Hepatocyte (in vitro differentiated cells): ENCODE measurements around the gene MACROD2. TPM values are rescaled to one million over a fixed set of nuclear protein-coding genes. Genes with fewer than 3 reads are reported as not detected.

ENCODE experiments used
- DNase-seq: peaks from one replicate; pipeline ENCODE4 v3.0.0-alpha.2; 2016; ENCODE audit warnings: low spot score
- H2AFZ ChIP-seq: fragments of 200-600 bp; sonication (generic); 2 replicates; pipeline ENCODE4 v1.6.0; 2016; ENCODE audit warnings: antibody characterized with exemption, mild to moderate bottlenecking
- H3K27ac ChIP-seq: fragments of 200-600 bp; sonication (generic); 2 replicates; pipeline ENCODE4 v1.5.1; 2016; ENCODE audit warnings: mild to moderate bottlenecking
- H3K27me3 ChIP-seq: fragments of 200-600 bp; sonication (generic); 2 replicates; pipeline ENCODE4 v1.6.1; 2016
- H3K36me3 ChIP-seq: fragments of 200-600 bp; sonication (generic); replicated peaks from 2 replicates; pipeline ENCODE4 v1.5.1; 2016; ENCODE audit warnings: low read depth; ENCODE audit not compliant: insufficient read depth
- H3K4me1 ChIP-seq: fragments of 200-600 bp; sonication (generic); 2 replicates; pipeline ENCODE4 v1.5.1; 2016; ENCODE audit warnings: mild to moderate bottlenecking, moderate library complexity; ENCODE audit not compliant: insufficient read depth
- H3K4me2 ChIP-seq: fragments of 200-600 bp; sonication (generic); 2 replicates; pipeline ENCODE4 v1.6.0; 2016
- H3K4me3 ChIP-seq: fragments of 200-600 bp; sonication (generic); 2 replicates; pipeline ENCODE4 v1.5.1; 2016; ENCODE audit warnings: mild to moderate bottlenecking
- H3K79me2 ChIP-seq: fragments of 200-600 bp; sonication (generic); 2 replicates; pipeline ENCODE4 v1.6.0; 2017; ENCODE audit warnings: mild to moderate bottlenecking
- H3K9me2 ChIP-seq: fragments of 200-600 bp; sonication (generic); replicated peaks from 2 replicates; pipeline ENCODE4 v1.6.0; 2017; ENCODE audit warnings: mild to moderate bottlenecking; ENCODE audit not compliant: insufficient read depth
- H3K9me3 ChIP-seq: fragments of 200-600 bp; sonication (generic); 2 replicates; pipeline ENCODE4 v1.5.1; 2016; ENCODE audit warnings: low read depth, mild to moderate bottlenecking
- H4K20me1 ChIP-seq: fragments of 200-600 bp; sonication (generic); 2 replicates; pipeline ENCODE4 v1.6.0; 2016; ENCODE audit warnings: mild to moderate bottlenecking; ENCODE audit not compliant: insufficient read depth, poor library complexity, severe bottlenecking
- CTCF ChIP-seq: fragments of 200-600 bp; sonication (generic); IDR thresholded peaks from 2 replicates; pipeline ENCODE4 v1.5.1; 2016; ENCODE audit warnings: antibody characterized with exemption, mild to moderate bottlenecking; ENCODE audit not compliant: poor library complexity
- EZH2 ChIP-seq: fragments of 200-600 bp; sonication (generic); IDR thresholded peaks from 2 replicates; pipeline ENCODE4 v1.6.1; 2016; ENCODE audit warnings: antibody characterized with exemption, mild to moderate bottlenecking, borderline replicate concordance
- EZH2phosphoT487 ChIP-seq: fragments of 200-600 bp; sonication (generic); IDR thresholded peaks from one replicate; pipeline ENCODE4 v1.6.1; 2018; ENCODE audit warnings: antibody characterized with exemption, mild to moderate bottlenecking, low read depth, moderate library complexity; ENCODE audit not compliant: unreplicated experiment, severe bottlenecking
- whole genome bisulfite sequencing: methylation state at CpG from one replicate; pipeline ENCODE4 v1.1.6; 2016; ENCODE audit warnings: low lambda C conversion rate; ENCODE audit errors: missing lambda C conversion rate; 5-methylcytosine and 5-hydroxymethylcytosine counted together
- polyA plus RNA-seq: library from polyadenylated mRNA; unstranded; fragments of >200 nt; fragmentation: Nextera tagmentation; extraction: Ambion mirVana; gene quantifications from 2 replicates; pipeline ENCODE4 v1.2.1, GENCODE V29; 2016
- total RNA-seq: library from RNA; depleted of rRNA; stranded (reverse); fragments of >200 nt; gene quantifications from 2 replicates; pipeline ENCODE4 v1.2.3, GENCODE V29; 2014

The MACROD2 gene
- total and polyA plus RNA-seq, 2 experiments from 2014 or later, result 2.4 to 3.1 TPM

- Histone ChIP-seq H3K79me2 (no peaks in the 10 kb centered on the region), H3K9me3 (no peaks in the 10 kb centered on the region), H3K9me2 (no peaks in the 10 kb centered on the region), H3K4me1 (peaks cover 13% of the 10 kb centered on the region), H3K36me3 (no peaks in the 10 kb centered on the region), H2AFZ (no peak overlapping the region), H3K4me2 (no peak overlapping the region), H3K27me3 (no peaks in the 10 kb centered on the region), H4K20me1 (no peaks in the 10 kb centered on the region), H3K27ac (no peak overlapping the region), H3K4me3 (no peak overlapping the region)
- no peak for DNase-seq
- WGBS, result 92% methylated on average over 6 of the region's 6 CpGs
- TF ChIP-seq CTCF (no peak), EZH2phosphoT487 (no peak), EZH2 (no peak)
These were observed 307.8 kb downstream of the MACROD2 start for GRCh38 chr20:14303106-14303505.

DNA sequence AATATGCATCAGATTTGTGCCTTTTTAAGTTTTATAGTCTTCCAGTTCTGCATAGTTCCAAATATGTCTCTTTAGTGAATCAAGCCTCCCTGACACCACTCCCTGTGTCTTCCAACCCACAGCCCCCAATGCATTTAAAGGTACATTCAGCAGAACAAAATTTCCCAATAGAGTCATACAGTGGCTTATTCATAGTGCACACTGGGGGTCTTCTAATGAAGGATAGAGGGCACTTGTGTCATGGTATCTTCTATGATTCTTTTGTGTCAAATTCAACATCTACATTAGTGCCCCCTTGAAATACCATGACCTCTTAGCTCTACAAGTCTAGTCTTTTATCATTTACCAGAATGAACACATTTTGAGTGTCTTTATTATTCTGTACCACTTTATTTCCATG, 308.3 kb downstream of the MACROD2 start:
- Histone ChIP-seq H3K36me3 (no peaks in the 10 kb centered on the region), H3K4me2 (no peak overlapping the region), H3K9me3 (no peaks in the 10 kb centered on the region), H3K79me2 (no peaks in the 10 kb centered on the region), H3K4me3 (no peak overlapping the region), H3K4me1 (peaks cover 13% of the 10 kb centered on the region), H3K9me2 (no peaks in the 10 kb centered on the region), H3K27me3 (no peaks in the 10 kb centered on the region), H4K20me1 (no peaks in the 10 kb centered on the region), H2AFZ (no peak overlapping the region), H3K27ac (no peak overlapping the region)
- no peak for TF ChIP-seq CTCF
- no peak for DNase-seq

- H3K79me2 ChIP-seq, result no peaks in the 10 kb centered on the region
- peaks cover 13% of the 10 kb centered on the region for H3K4me1 ChIP-seq
- H4K20me1 ChIP-seq, result no peaks in the 10 kb centered on the region
- no peak for DNase-seq
- no peaks in the 10 kb centered on the region for H3K27me3 ChIP-seq
- H3K4me3 ChIP-seq, result no peak overlapping the region
- no peak overlapping the region for H2AFZ ChIP-seq
- no peaks in the 10 kb centered on the region for H3K9me3 ChIP-seq
- H3K36me3 ChIP-seq, result no peaks in the 10 kb centered on the region
- no peak for TF ChIP-seq EZH2
- no peak for TF ChIP-seq EZH2phosphoT487
- TF ChIP-seq CTCF, result no peak
- H3K9me2 ChIP-seq, result no peaks in the 10 kb centered on the region
- WGBS, result 61% methylated on average over 1 of the region's 1 CpG
- H3K4me2 ChIP-seq, result no peak overlapping the region
- H3K27ac ChIP-seq, result no peak overlapping the region
These were observed 309.2 kb downstream of the MACROD2 start for GRCh38 chr20:14304472-14304871.

GRCh38 chr20:14307956-14308355, 312.6 kb downstream of the MACROD2 start:
- TF ChIP-seq CTCF (no peak), EZH2phosphoT487 (no peak), EZH2 (no peak)
- 74% methylated on average over 2 of the region's 2 CpGs for WGBS
- no peaks in the 10 kb centered on the region for H4K20me1 ChIP-seq
- no peak overlapping the region for H2AFZ ChIP-seq
- no peak overlapping the region for H3K27ac ChIP-seq
- H3K79me2 ChIP-seq, result no peaks in the 10 kb centered on the region
- H3K4me1 ChIP-seq, result peaks cover 13% of the 10 kb centered on the region
- no peaks in the 10 kb centered on the region for H3K9me3 ChIP-seq
- no peaks in the 10 kb centered on the region for H3K27me3 ChIP-seq
- H3K4me2 ChIP-seq, result peak overlapping the region; percentile 26
- no peak overlapping the region for H3K4me3 ChIP-seq
- no peaks in the 10 kb centered on the region for H3K9me2 ChIP-seq
- no peak for DNase-seq
- H3K36me3 ChIP-seq, result no peaks in the 10 kb centered on the region
